AG09309 (cell line): ENCODE data around the gene ADGRD2.

ENCODE experiments used
- DNase-seq: peaks from one replicate; pipeline ENCODE4 v3.0.0-alpha.2; 2010; ENCODE audit warnings: low read depth
- H3K4me3 ChIP-seq: 2 replicates; pipeline ENCODE4 v1.5.1; 2011; ENCODE audit warnings: mild to moderate bottlenecking, low read depth, low read length, moderate library complexity; ENCODE audit not compliant: control insufficient read depth
- CTCF ChIP-seq: IDR thresholded peaks from 2 replicates; pipeline ENCODE4 v1.5.1; 2011; ENCODE audit warnings: mild to moderate bottlenecking, low read depth, low read length, inconsistent platforms; ENCODE audit not compliant: insufficient read depth, control insufficient read depth; ENCODE audit errors: missing control alignments

The ADGRD2 gene

GRCh38 chr9:124498040-124498439, 47.8 kb downstream of the ADGRD2 start:
- H3K4me3 ChIP-seq, result no peak overlapping the region
- DNase-seq, result no peak

GRCh38 chr9:124498499-124499146, 48.4 kb downstream of the ADGRD2 start:
- no peak overlapping the region for H3K4me3 ChIP-seq
- TF ChIP-seq CTCF, result no peak
- DNase-seq, result no peak

More at GRCh38 chr9:124498040-124498439, 47.8 kb downstream of the ADGRD2 start:
- no peak for TF ChIP-seq CTCF

GRCh38 chr9:124499216-124499615, 49.0 kb downstream of the ADGRD2 start:
- no peak for DNase-seq
- no peak for TF ChIP-seq CTCF
- H3K4me3 ChIP-seq, result no peak overlapping the region

GRCh38 chr9:124500028-124500795, 50.0 kb downstream of the ADGRD2 start:
- no peak for DNase-seq
- no peak overlapping the region for H3K4me3 ChIP-seq
- no peak for TF ChIP-seq CTCF

GRCh38 chr9:124500796-124501611, 50.8 kb downstream of the ADGRD2 start:
- no peak overlapping the region for H3K4me3 ChIP-seq
- no peak for DNase-seq
- TF ChIP-seq CTCF, result no peak

GRCh38 chr9:124501771-124502320, 51.6 kb downstream of the ADGRD2 start:
- H3K4me3 ChIP-seq, result no peak overlapping the region
- no peak for TF ChIP-seq CTCF
- DNase-seq, result no peak
